K562 (cell line): ENCODE results near the gene LRP10. TPM values are rescaled to one million over a fixed set of nuclear protein-coding genes. Genes with fewer than 3 reads are reported as not detected.

Experiments
- ATAC-seq: fragments of 200-7000 bp; cut with Tn5 transposase; 3 replicates; pipeline ENCODE4 v1.9.1; 2020; ENCODE audit warnings: moderate library complexity
- BruUV-seq: library from RNA; stranded (reverse); fragments of 400-500 nt; replicated peaks from 2 replicates; lab custom pipeline; 2021; lab: Mats Ljungman, UMichigan
- CTCF ChIA-PET: fragments of 300-600 bp; formaldehyde crosslinking; extraction: SDS; loops from one replicate; lab custom pipeline; 2021; ENCODE audit warnings: low intra/inter-chr PET ratio; lab: Yijun Ruan, JAX
- POLR2A ChIA-PET: fragments of 300-600, 350-650 bp; sonication (Branson Sonifier 250); formaldehyde crosslinking; extraction: SDS; loops from one replicate; lab custom pipeline; 2021; ENCODE audit warnings: antibody characterized with exemption, inconsistent platforms; lab: Yijun Ruan, JAX
- DNase-seq, 4 experiments: peaks; one replicate each; pipeline versions ENCODE4 v3.0.0 to v3.0.0-alpha.2; 2011 to 2018; ENCODE audit warnings: low spot score in 3 of 4, mixed read lengths in 3 of 4; ENCODE audit errors: extremely low read depth in 1 of 4
- FAIRE-seq: peaks from 2 replicates; lab custom pipeline; 2011; peaks lifted over from hg19 to GRCh38; lab: Jason Lieb, UNC
- H2AFZ ChIP-seq: 2 replicates; pipeline ENCODE4 v1.6.0; 2011; ENCODE audit warnings: low read depth, low read length, control low read depth, inconsistent platforms
- H3K27ac ChIP-seq: fragments of 200-600 bp; 3 replicates; pipeline ENCODE4 v1.8.0; 2011; ENCODE audit warnings: low read depth, mild to moderate bottlenecking, control low read depth, inconsistent platforms, low read length, moderate library complexity, mixed read lengths; ENCODE audit errors: extremely low read depth
- H3K27me3 ChIP-seq, 2 experiments: fragments of 300-600 bp in 1 of 2; 2 replicates in 1 of 2; 3 replicates in 1 of 2; pipeline versions ENCODE4 v1.6.0 to v1.8.0; 2011; ENCODE audit warnings: inconsistent platforms in 2 of 2, low read length in 2 of 2, mild to moderate bottlenecking in 1 of 2, mixed read lengths in 1 of 2, moderate library complexity in 1 of 2; ENCODE audit not compliant: control insufficient read depth in 2 of 2, insufficient read depth in 2 of 2
- H3K36me3 ChIP-seq: fragments of 300-600 bp; 3 replicates; pipeline ENCODE4 v1.8.0; 2011; ENCODE audit warnings: mild to moderate bottlenecking, low read length, inconsistent platforms; ENCODE audit not compliant: control insufficient read depth, insufficient read depth
- H3K4me1 ChIP-seq, 2 experiments: fragments of 200-600 bp in 1 of 2; replicated peaks in 1 of 2; 2 replicates in 1 of 2; 3 replicates in 1 of 2; pipeline versions ENCODE4 v1.5.1 to v1.8.0; 2011; ENCODE audit warnings: inconsistent platforms in 2 of 2, low read length in 2 of 2, mild to moderate bottlenecking in 1 of 2, mixed read lengths in 1 of 2, moderate library complexity in 1 of 2; ENCODE audit not compliant: control insufficient read depth in 2 of 2, insufficient read depth in 2 of 2
- H3K4me2 ChIP-seq: 2 replicates; pipeline ENCODE4 v1.6.1; 2011; ENCODE audit warnings: low read length, control low read depth, inconsistent platforms, mixed read lengths; ENCODE audit not compliant: insufficient read depth
- H3K4me3 ChIP-seq: fragments of 200-600 bp; sonication (generic), shearing (Covaris generic); 2 replicates; pipeline ENCODE4 v1.5.1; 2016; ENCODE audit warnings: control low read depth, inconsistent platforms
- H3K79me2 ChIP-seq: fragments of 200-600 bp; 3 replicates; pipeline ENCODE4 v1.8.0; 2011; ENCODE audit warnings: low read length, inconsistent platforms; ENCODE audit not compliant: control insufficient read depth, insufficient read depth
- H3K9ac ChIP-seq, 2 experiments: 2 replicates each; pipeline versions ENCODE4 v1.6.0 to v1.6.1; 2011; ENCODE audit warnings: low read depth in 2 of 2, low read length in 2 of 2, control low read depth in 1 of 2, inconsistent platforms in 1 of 2, mild to moderate bottlenecking in 1 of 2, mixed read lengths in 1 of 2; ENCODE audit not compliant: insufficient read depth in 1 of 2
- H3K9me1 ChIP-seq: one replicate; pipeline ENCODE4 v1.6.0; 2011; ENCODE audit warnings: inconsistent platforms, mild to moderate bottlenecking, low read length, moderate library complexity; ENCODE audit not compliant: control insufficient read depth, insufficient read depth
- H3K9me3 ChIP-seq: replicated peaks from 2 replicates; pipeline ENCODE4 v1.5.1; 2011; ENCODE audit warnings: low read depth, low read length, inconsistent platforms; ENCODE audit not compliant: control insufficient read depth, insufficient read depth
- H4K20me1 ChIP-seq: replicated peaks from 2 replicates; pipeline ENCODE4 v1.6.1; 2011; ENCODE audit warnings: low read length, inconsistent platforms, mixed read lengths; ENCODE audit not compliant: control insufficient read depth, insufficient read depth
- BRF1 ChIP-seq: IDR thresholded peaks from 3 replicates; pipeline ENCODE4 v1.6.1; 2011; ENCODE audit warnings: borderline replicate concordance, mild to moderate bottlenecking; ENCODE audit not compliant: insufficient read length; ENCODE audit errors: extremely low read depth
- WGBS: fragments of 100-300 bp; shearing (Covaris generic); methylation state at CpG from one replicate; pipeline ENCODE4 v1.1.6; 2016; ENCODE audit warnings: low coverage, mixed read lengths; ENCODE audit not compliant: insufficient coverage; ENCODE audit errors: missing lambda C conversion rate; 5-methylcytosine and 5-hydroxymethylcytosine counted together
- in situ Hi-C: fragments of 300-500 bp; cut with MboI; formaldehyde crosslinking; loops from 4 replicates; pipeline ENCODE4 v1.15.0; 2018; ENCODE audit warnings: inconsistent platforms, mixed read lengths
- intact Hi-C: fragments of 100-400 bp; cut with micrococcal nuclease; formaldehyde crosslinking; loops from 2 replicates; pipeline ENCODE4 v1.14.2; 2022
- polyA plus RNA-seq, 8 experiments: library from polyadenylated mRNA; depleted of rRNA in 4 of 8; stranded (reverse) in 5 of 8; unstranded in 3 of 8; fragments of >200 nt; fragmentation: Nextera tagmentation in 2 of 8; fragmentation: Illumina TruSeq in 1 of 8; extraction: Ambion mirVana in 2 of 8; extraction: Trizol in 1 of 8; gene quantifications; 2 replicates each; pipeline versions ENCODE4 v1.2.1 to v1.2.3, GENCODE V29; 2011 to 2014; ENCODE audit warnings: inconsistent platforms in 1 of 8, missing spikeins in 1 of 8
- total RNA-seq, 7 experiments: library from RNA; depleted of rRNA in 6 of 7; stranded (reverse); fragments of >200 nt in 6 of 7; fragmentation: Illumina TruSeq in 2 of 7; extraction: Trizol in 2 of 7; gene quantifications; 2 replicates each; pipeline versions ENCODE4 v1.2.1 to v1.2.3, GENCODE V29; 2011 to 2021; ENCODE audit warnings: low replicate concordance in 1 of 7
- TF ChIP-seq, protein P1 (sequence below): IDR thresholded peaks from 2 replicates; pipeline ENCODE4 v1.6.1; 2011; ENCODE audit warnings: borderline replicate concordance, low read depth, mild to moderate bottlenecking, moderate library complexity, low read length; ENCODE audit not compliant: insufficient read depth, poor library complexity, severe bottlenecking
- TF ChIP-seq, protein P2 (sequence below): sonication (generic); formaldehyde crosslinking; IDR thresholded peaks from 2 replicates; pipeline ENCODE4 v1.8.1; 2023; ENCODE audit warnings: mild to moderate bottlenecking, missing genetic modification reagents

The LRP10 gene
- total and polyA plus RNA-seq, 9 of the 15 experiments (the other 6 are each of a cell fraction or from before 2014, with no cell fraction given): 1.3 to 45.5 (median 10.9) TPM

DNA sequence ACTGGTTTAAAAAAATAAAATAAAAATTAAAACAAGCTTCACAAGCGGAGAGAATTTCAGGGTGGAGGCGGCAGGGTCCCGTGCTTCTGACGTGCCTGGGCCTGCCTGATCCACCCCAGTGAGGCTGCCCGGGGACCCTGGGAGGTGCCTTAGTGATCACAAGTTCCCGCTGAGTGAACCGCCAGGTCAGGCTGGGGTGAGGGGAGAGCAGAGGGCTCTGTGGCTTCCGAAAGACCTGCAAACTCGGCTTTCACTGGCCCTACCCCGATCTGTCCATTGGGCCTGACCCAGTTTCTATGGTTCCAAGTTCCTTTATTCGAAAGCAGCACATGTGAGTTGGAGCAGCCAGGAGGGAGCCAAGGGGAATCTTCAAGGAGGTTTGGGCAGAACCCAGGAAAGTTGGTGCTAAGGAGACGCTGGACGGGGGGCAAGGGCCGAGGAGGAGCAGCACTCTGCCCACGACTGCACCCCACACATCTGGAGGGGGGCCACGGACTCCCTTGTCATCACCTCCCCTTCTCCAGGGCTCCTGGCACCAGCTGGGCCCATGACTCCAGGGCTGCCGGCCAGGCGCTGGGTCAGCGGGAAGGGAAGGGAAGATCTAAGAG, 22.2 kb upstream of the LRP10 start:
- no peaks in the 10 kb centered on the region for H3K27me3 ChIP-seq
- H3K4me2 ChIP-seq: no peak overlapping the region
- TF ChIP-seq BRF1: no peak
- TF ChIP-seq, protein P1, sequence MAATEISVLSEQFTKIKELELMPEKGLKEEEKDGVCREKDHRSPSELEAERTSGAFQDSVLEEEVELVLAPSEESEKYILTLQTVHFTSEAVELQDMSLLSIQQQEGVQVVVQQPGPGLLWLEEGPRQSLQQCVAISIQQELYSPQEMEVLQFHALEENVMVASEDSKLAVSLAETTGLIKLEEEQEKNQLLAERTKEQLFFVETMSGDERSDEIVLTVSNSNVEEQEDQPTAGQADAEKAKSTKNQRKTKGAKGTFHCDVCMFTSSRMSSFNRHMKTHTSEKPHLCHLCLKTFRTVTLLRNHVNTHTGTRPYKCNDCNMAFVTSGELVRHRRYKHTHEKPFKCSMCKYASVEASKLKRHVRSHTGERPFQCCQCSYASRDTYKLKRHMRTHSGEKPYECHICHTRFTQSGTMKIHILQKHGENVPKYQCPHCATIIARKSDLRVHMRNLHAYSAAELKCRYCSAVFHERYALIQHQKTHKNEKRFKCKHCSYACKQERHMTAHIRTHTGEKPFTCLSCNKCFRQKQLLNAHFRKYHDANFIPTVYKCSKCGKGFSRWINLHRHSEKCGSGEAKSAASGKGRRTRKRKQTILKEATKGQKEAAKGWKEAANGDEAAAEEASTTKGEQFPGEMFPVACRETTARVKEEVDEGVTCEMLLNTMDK: no peak
- TF ChIP-seq, protein P2, sequence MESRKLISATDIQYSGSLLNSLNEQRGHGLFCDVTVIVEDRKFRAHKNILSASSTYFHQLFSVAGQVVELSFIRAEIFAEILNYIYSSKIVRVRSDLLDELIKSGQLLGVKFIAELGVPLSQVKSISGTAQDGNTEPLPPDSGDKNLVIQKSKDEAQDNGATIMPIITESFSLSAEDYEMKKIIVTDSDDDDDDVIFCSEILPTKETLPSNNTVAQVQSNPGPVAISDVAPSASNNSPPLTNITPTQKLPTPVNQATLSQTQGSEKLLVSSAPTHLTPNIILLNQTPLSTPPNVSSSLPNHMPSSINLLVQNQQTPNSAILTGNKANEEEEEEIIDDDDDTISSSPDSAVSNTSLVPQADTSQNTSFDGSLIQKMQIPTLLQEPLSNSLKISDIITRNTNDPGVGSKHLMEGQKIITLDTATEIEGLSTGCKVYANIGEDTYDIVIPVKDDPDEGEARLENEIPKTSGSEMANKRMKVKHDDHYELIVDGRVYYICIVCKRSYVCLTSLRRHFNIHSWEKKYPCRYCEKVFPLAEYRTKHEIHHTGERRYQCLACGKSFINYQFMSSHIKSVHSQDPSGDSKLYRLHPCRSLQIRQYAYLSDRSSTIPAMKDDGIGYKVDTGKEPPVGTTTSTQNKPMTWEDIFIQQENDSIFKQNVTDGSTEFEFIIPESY (CRISPR knock-in tag): 0 out of 2 replicates have a peak, but pooled peaks have one; percentile 30
- H3K36me3 ChIP-seq: no peaks in the 10 kb centered on the region
- no TSS peak for BruUV-seq
- POLR2A ChIA-PET: interaction anchor here (0.6 to 1.9 kb wide), 5 partner anchors 9 to 357 kb away, joined by 3 to 4 read pairs (median 3); partner anchors contain the start of gene OXA1L
- peaks cover 5 to 34% of the 10 kb centered on the region in 2 experiments; a peak in 3 of 5 replicates for H3K4me1 ChIP-seq
- H3K27ac ChIP-seq: no peak overlapping the region
- CTCF ChIA-PET: interaction anchor here (1.0 kb wide), 1 partner anchor 26 kb away, joined by 4 read pairs; no protein-coding TSS in a partner anchor
- FAIRE-seq (no peak), ATAC-seq (no peak), DNase-seq (no peak)
- H3K79me2 ChIP-seq: no peaks in the 10 kb centered on the region
- WGBS: 58% methylated on average over 14 of the region's 19 CpGs
- H3K4me3 ChIP-seq: no peak overlapping the region
- 0 out of 2 replicates have a peak overlapping the region, but pooled peaks have one; percentile 6 for H2AFZ ChIP-seq
- peak overlapping the region in 1 of 2 experiments; percentile 67; a peak in 2 of 4 replicates for H3K9ac ChIP-seq
- intact Hi-C loops: no loop called here
- no peaks in the 10 kb centered on the region for H4K20me1 ChIP-seq
- no peaks in the 10 kb centered on the region for H3K9me3 ChIP-seq
- H3K9me1 ChIP-seq: no peaks in the 10 kb centered on the region
- in situ Hi-C loops: loop anchor here (10.0 kb wide), 2 partner anchors 195 to 285 kb away; no protein-coding TSS in a partner anchor
